ENCODE results near the gene MRPS35.
A peak's percentile ranks its signal among the peaks of the same experiment; 100 is the strongest.
"Not testable (repeated sequence)": the region's sequence is repeated elsewhere in the genome, so short reads cannot be mapped to it uniquely, and the experiment has no call there.

Gene MRPS35

GRCh38 chr12:27709932-27710591, 570 bp upstream of the MRPS35 start:
- peak in 1 of 2 donors; percentile 8 for DNase-seq

- peak; percentile 13 to 26 for DNase-seq
These were observed 668 bp downstream of the MRPS35 start for GRCh38 chr12:27711317-27711682.

GRCh38 chr12:27711967-27712366, 1.3 kb downstream of the MRPS35 start:
- no peak for DNase-seq

- no peak for DNase-seq
These were observed 12.6 kb downstream of the MRPS35 start for GRCh38 chr12:27723212-27723611.

- no peak for DNase-seq
These were observed 19.5 kb downstream of the MRPS35 start for GRCh38 chr12:27730097-27730588.

- DNase-seq, result no peak
These were observed 21.6 kb downstream of the MRPS35 start for GRCh38 chr12:27732281-27732680.

GRCh38 chr12:27733052-27733656, 22.5 kb downstream of the MRPS35 start:
- peak; percentile 31 to 38 for DNase-seq

GRCh38 chr12:27733791-27734190, 23.2 kb downstream of the MRPS35 start:
- no peak for DNase-seq

- DNase-seq, result not testable (repeated sequence)
These were observed 23.7 kb downstream of the MRPS35 start for GRCh38 chr12:27734321-27734720.

GRCh38 chr12:27743601-27744000, 33.0 kb downstream of the MRPS35 start:
- no peak for DNase-seq

GRCh38 chr12:27745734-27746133, 35.1 kb downstream of the MRPS35 start:
- DNase-seq, result not testable (repeated sequence)

- no peak for DNase-seq
These were observed 36.6 kb downstream of the MRPS35 start for GRCh38 chr12:27747111-27747820.

GRCh38 chr12:27751386-27752047, 40.9 kb downstream of the MRPS35 start:
- no peak for DNase-seq

GRCh38 chr12:27754795-27755194, 44.2 kb downstream of the MRPS35 start:
- no peak for DNase-seq

- DNase-seq, result no peak
These were observed 46.1 kb downstream of the MRPS35 start for GRCh38 chr12:27756670-27757195.

- DNase-seq, result no peak
These were observed 52.1 kb downstream of the MRPS35 start for GRCh38 chr12:27762757-27763156.

- no peak for DNase-seq
These were observed 56.0 kb downstream of the MRPS35 start for GRCh38 chr12:27766587-27766986.

- no peak for DNase-seq
These were observed 58.6 kb downstream of the MRPS35 start for GRCh38 chr12:27769142-27769673.

- no peak for DNase-seq
These were observed 61.1 kb downstream of the MRPS35 start for GRCh38 chr12:27771481-27772327.

GRCh38 chr12:27772328-27773049, 61.9 kb downstream of the MRPS35 start:
- no peak for DNase-seq

- DNase-seq, result no peak
These were observed 66.5 kb downstream of the MRPS35 start for GRCh38 chr12:27777141-27777540.

Measured in stimulated activated CD4-positive, alpha-beta T cell treated with anti-CD3 and anti-CD28 coated beads, Interleukin-2, amount 100 ng/mL, for 24 hours (primary cell).